Smooth muscle cell (in vitro differentiated cells): ENCODE data around the gene MAPT. TPM values are rescaled to one million over a fixed set of nuclear protein-coding genes. Genes with fewer than 3 reads are reported as not detected.

Experiments
- DNase-seq: peaks from one replicate; lab custom pipeline; 2025; ENCODE audit not compliant: unreplicated experiment; lab: John Stamatoyannopoulos, UW
- H2AFZ ChIP-seq: fragments of 200-600 bp; sonication (generic); 2 replicates; pipeline ENCODE4 v1.6.0; 2016; ENCODE audit warnings: antibody characterized with exemption, low read depth, mild to moderate bottlenecking
- H3F3A ChIP-seq: fragments of 200-600 bp; sonication (generic); 2 replicates; pipeline ENCODE4 v1.6.0; 2017; ENCODE audit warnings: antibody characterized with exemption, low read depth
- H3K27ac ChIP-seq: fragments of 200-600 bp; sonication (generic); 2 replicates; pipeline ENCODE4 v1.5.1; 2016; ENCODE audit warnings: low read depth, mild to moderate bottlenecking
- H3K27me3 ChIP-seq: fragments of 200-600 bp; sonication (generic); 2 replicates; pipeline ENCODE4 v1.6.1; 2016; ENCODE audit warnings: low read depth, mild to moderate bottlenecking
- H3K36me3 ChIP-seq: fragments of 200-600 bp; sonication (generic); 2 replicates; pipeline ENCODE4 v1.5.1; 2016; ENCODE audit warnings: low read depth
- H3K4me1 ChIP-seq: fragments of 200-600 bp; sonication (generic); 2 replicates; pipeline ENCODE4 v1.5.1; 2016; ENCODE audit warnings: low read depth
- H3K4me2 ChIP-seq: fragments of 200-600 bp; sonication (generic); 2 replicates; pipeline ENCODE4 v1.6.0; 2016; ENCODE audit warnings: mild to moderate bottlenecking
- H3K4me3 ChIP-seq: fragments of 200-600 bp; sonication (generic); 2 replicates; pipeline ENCODE4 v1.5.1; 2016; ENCODE audit warnings: mild to moderate bottlenecking
- H3K79me2 ChIP-seq: fragments of 200-600 bp; sonication (generic); 2 replicates; pipeline ENCODE4 v1.6.0; 2016; ENCODE audit warnings: low read depth, mild to moderate bottlenecking
- H3K9ac ChIP-seq: fragments of 200-600 bp; sonication (generic); 2 replicates; pipeline ENCODE4 v1.6.0; 2016; ENCODE audit warnings: low read depth
- H3K9me3 ChIP-seq: fragments of 200-600 bp; sonication (generic); replicated peaks from 2 replicates; pipeline ENCODE4 v1.5.1; 2016; ENCODE audit warnings: low read depth
- H4K20me1 ChIP-seq: fragments of 200-600 bp; sonication (generic); 2 replicates; pipeline ENCODE4 v1.6.0; 2016; ENCODE audit warnings: low read depth
- CTCF ChIP-seq: fragments of 200-600 bp; sonication (generic); IDR thresholded peaks from 2 replicates; pipeline ENCODE4 v1.5.1; 2017; ENCODE audit warnings: borderline replicate concordance, mild to moderate bottlenecking, antibody characterized with exemption; ENCODE audit not compliant: insufficient read depth, poor library complexity, severe bottlenecking
- WGBS: methylation state at CpG from one replicate; pipeline ENCODE4 v1.1.7; 2016; ENCODE audit warnings: low lambda C conversion rate; 5-methylcytosine and 5-hydroxymethylcytosine counted together
- polyA plus RNA-seq: library from polyadenylated mRNA; unstranded; fragments of >200 nt; fragmentation: Nextera tagmentation; extraction: Ambion mirVana; gene quantifications from 2 replicates; pipeline ENCODE4 v1.2.1, GENCODE V29; 2016
- total RNA-seq: library from RNA; depleted of rRNA; stranded (reverse); fragments of >200 nt; gene quantifications from 2 replicates; pipeline ENCODE4 v1.2.3, GENCODE V29; 2014

Gene MAPT
- total and polyA plus RNA-seq, 2 experiments from 2014 or later, result 0.49 to 1.7 TPM

GRCh38 chr17:45973099-45973780 lies 78.9 kb downstream of the MAPT start:
- no peak for TF ChIP-seq CTCF
- Histone ChIP-seq H3K27me3 (no peaks in the 10 kb centered on the region), H4K20me1 (no peaks in the 10 kb centered on the region), H3K4me2 (no peak overlapping the region), H3K9ac (no peak overlapping the region), H3K9me3 (no peaks in the 10 kb centered on the region), H3K27ac (no peak overlapping the region), H3K4me1 (no peaks in the 10 kb centered on the region), H3K79me2 (no peaks in the 10 kb centered on the region), H2AFZ (no peak overlapping the region), H3K36me3 (no peaks in the 10 kb centered on the region), H3F3A (no peaks in the 10 kb centered on the region), H3K4me3 (no peak overlapping the region)
- no peak for DNase-seq
- 84% methylated on average over 12 of the region's 12 CpGs for WGBS

GRCh38 chr17:45973946-45974859 lies 79.8 kb downstream of the MAPT start:
- TF ChIP-seq CTCF, result no peak

GRCh38 chr17:45974916-45975630 lies 80.7 kb downstream of the MAPT start:
- no peak for TF ChIP-seq CTCF
- H3F3A ChIP-seq, result no peaks in the 10 kb centered on the region
- H3K4me2 ChIP-seq, result no peak overlapping the region
- H3K9me3 ChIP-seq, result no peaks in the 10 kb centered on the region
- no peak overlapping the region for H3K27ac ChIP-seq
- H3K79me2 ChIP-seq, result no peaks in the 10 kb centered on the region
- H3K4me1 ChIP-seq, result no peaks in the 10 kb centered on the region
- H3K4me3 ChIP-seq, result no peak overlapping the region
- DNase-seq, result no peak
- WGBS, result 82% methylated on average over 10 of the region's 10 CpGs
- no peaks in the 10 kb centered on the region for H4K20me1 ChIP-seq
- no peaks in the 10 kb centered on the region for H3K36me3 ChIP-seq
- no peaks in the 10 kb centered on the region for H3K27me3 ChIP-seq
- H2AFZ ChIP-seq, result no peak overlapping the region
- H3K9ac ChIP-seq, result no peak overlapping the region

More at GRCh38 chr17:45973946-45974859, 79.8 kb downstream of the MAPT start:
- Histone ChIP-seq H3F3A (no peaks in the 10 kb centered on the region), H3K36me3 (no peaks in the 10 kb centered on the region), H3K9ac (no peak overlapping the region), H3K4me2 (no peak overlapping the region), H2AFZ (no peak overlapping the region), H3K27me3 (no peaks in the 10 kb centered on the region), H3K9me3 (no peaks in the 10 kb centered on the region), H3K4me1 (no peaks in the 10 kb centered on the region), H4K20me1 (no peaks in the 10 kb centered on the region), H3K79me2 (no peaks in the 10 kb centered on the region), H3K4me3 (no peak overlapping the region), H3K27ac (no peak overlapping the region)
- 91% methylated on average over 17 of the region's 17 CpGs for WGBS
- DNase-seq, result no peak
